Left ventricle myocardium inferior (tissue), 1 donor: ENCODE data around the gene IGFALS. TPM values are rescaled to one million over a fixed set of nuclear protein-coding genes. Genes with fewer than 3 reads are reported as not detected.
"Not testable (repeated sequence)": the region's sequence is repeated elsewhere in the genome, so short reads cannot be mapped to it uniquely, and the experiment has no call there.

Source experiments
- DNase-seq: peaks from one replicate; pipeline ENCODE4 v3.0.0-alpha.2; 2020
- H3K27ac ChIP-seq: fragments of 200-600 bp; replicated peaks from 2 replicates; pipeline ENCODE4 v1.8.0; 2021
- H3K27me3 ChIP-seq: fragments of 200-600 bp; 2 replicates; pipeline ENCODE4 v1.8.0; 2021; ENCODE audit warnings: low read depth
- H3K36me3 ChIP-seq: fragments of 200-600 bp; 2 replicates; pipeline ENCODE4 v1.8.0; 2021
- H3K4me1 ChIP-seq: fragments of 200-600 bp; 2 replicates; pipeline ENCODE4 v1.8.0; 2021
- H3K4me3 ChIP-seq: fragments of 200-600 bp; 2 replicates; pipeline ENCODE4 v1.8.0; 2021; ENCODE audit warnings: mild to moderate bottlenecking, moderate library complexity
- H3K9me3 ChIP-seq: fragments of 200-600 bp; replicated peaks from 2 replicates; pipeline ENCODE4 v1.8.0; 2021
- CTCF ChIP-seq: fragments of 200-600 bp; IDR thresholded peaks from 2 replicates; pipeline ENCODE4 v1.8.0; 2021; ENCODE audit warnings: antibody characterized with exemption, mild to moderate bottlenecking, borderline replicate concordance
- intact Hi-C: fragments of 100-400 bp; cut with micrococcal nuclease; formaldehyde crosslinking; loops from one replicate; pipeline ENCODE4 v1.11.0; 2022
- total RNA-seq: library from RNA; stranded (reverse); fragmentation: NEBNext Ultra II Directional; extraction: Animal tissue kit (Norgen Biotek cat#: 25700); gene quantifications from one replicate; pipeline ENCODE4 v1.2.1, GENCODE V29; 2021
- donor health status: DM: no; HTN: yes; CAD: no; lungs with severe emphysema.

IGFALS gene
- total RNA-seq, 1 donor from 2014 or later, result not detected

- Histone ChIP-seq H3K27me3 (no peaks in the 10 kb centered on the region), H3K4me1 (no peaks in the 10 kb centered on the region), H3K36me3 (peaks cover 65% of the 10 kb centered on the region), H3K27ac (no peak overlapping the region), H3K4me3 (no peak overlapping the region), H3K9me3 (no peaks in the 10 kb centered on the region)
- TF ChIP-seq CTCF, result no peak
- no peak for DNase-seq
- intact Hi-C loops, result no loop called here
Observed at GRCh38 chr16:1810106-1810505, 16.6 kb upstream of the IGFALS start.

GRCh38 chr16:1809281-1809801, 15.8 kb upstream of the IGFALS start:
- intact Hi-C loops, result no loop called here
- H3K9me3 ChIP-seq, result no peaks in the 10 kb centered on the region
- no peaks in the 10 kb centered on the region for H3K27me3 ChIP-seq
- no peak for DNase-seq
- TF ChIP-seq CTCF, result no peak
- no peak overlapping the region for H3K27ac ChIP-seq
- H3K36me3 ChIP-seq, result peaks cover 58% of the 10 kb centered on the region
- H3K4me1 ChIP-seq, result no peaks in the 10 kb centered on the region
- no peak overlapping the region for H3K4me3 ChIP-seq

GRCh38 chr16:1808691-1809090, 15.2 kb upstream of the IGFALS start:
- Histone ChIP-seq H3K27ac (no peak overlapping the region), H3K36me3 (peaks cover 52% of the 10 kb centered on the region), H3K4me3 (no peak overlapping the region), H3K4me1 (no peaks in the 10 kb centered on the region), H3K27me3 (no peaks in the 10 kb centered on the region), H3K9me3 (no peaks in the 10 kb centered on the region)
- intact Hi-C loops, result no loop called here
- no peak for TF ChIP-seq CTCF
- no peak for DNase-seq

- intact Hi-C loops, result no loop called here
- no peaks in the 10 kb centered on the region for H3K27me3 ChIP-seq
- no peaks in the 10 kb centered on the region for H3K9me3 ChIP-seq
- no peak overlapping the region for H3K4me3 ChIP-seq
- TF ChIP-seq CTCF, result no peak
- DNase-seq, result no peak
- no peak overlapping the region for H3K27ac ChIP-seq
- no peaks in the 10 kb centered on the region for H3K4me1 ChIP-seq
- H3K36me3 ChIP-seq, result peaks cover 47% of the 10 kb centered on the region
Observed at GRCh38 chr16:1807626-1808025, 14.1 kb upstream of the IGFALS start.

- no peak overlapping the region for H3K4me3 ChIP-seq
- H3K36me3 ChIP-seq, result peaks cover 4% of the 10 kb centered on the region
- H3K27me3 ChIP-seq, result no peaks in the 10 kb centered on the region
- no peak overlapping the region for H3K27ac ChIP-seq
- no peaks in the 10 kb centered on the region for H3K4me1 ChIP-seq
- intact Hi-C loops, result no loop called here
- peaks cover 8% of the 10 kb centered on the region for H3K9me3 ChIP-seq
- TF ChIP-seq CTCF, result no peak
- DNase-seq, result no peak
Observed at GRCh38 chr16:1800701-1801100, 7.2 kb upstream of the IGFALS start.

- H3K4me1 ChIP-seq, DNase-seq, H3K27me3 ChIP-seq, intact Hi-C loops, H3K27ac ChIP-seq, H3K4me3 ChIP-seq, H3K9me3 ChIP-seq, H3K36me3 ChIP-seq: not testable (repeated sequence)
Observed at GRCh38 chr16:1799263-1799662, 5.8 kb upstream of the IGFALS start.
